WERI-Rb-1 (cell line): Measurements from ENCODE around the gene DST.

Experiments used
- DNase-seq: peaks from one replicate; pipeline ENCODE4 v3.0.0-alpha.2; 2020
- H3K27ac ChIP-seq: fragments of 250-450 bp; sonication (Bioruptor Pico); 2 replicates; pipeline ENCODE4 v1.5.1; 2020; ENCODE audit warnings: mild to moderate bottlenecking, moderate library complexity
- H3K27me3 ChIP-seq: fragments of 250-450 bp; sonication (Bioruptor Pico); 2 replicates; pipeline ENCODE4 v1.5.1; 2021; ENCODE audit warnings: mild to moderate bottlenecking, low read depth, moderate library complexity; ENCODE audit not compliant: insufficient read depth, severe bottlenecking
- H3K36me3 ChIP-seq: fragments of 250-450 bp; sonication (Bioruptor Pico); 2 replicates; pipeline ENCODE4 v1.5.1; 2020; ENCODE audit warnings: mild to moderate bottlenecking, moderate library complexity
- H3K4me3 ChIP-seq: 2 replicates; pipeline ENCODE4 v1.5.1; 2011; ENCODE audit warnings: low read depth, mild to moderate bottlenecking, control low read depth, low read length
- H3K9me3 ChIP-seq: fragments of 250-450 bp; sonication (Bioruptor Pico); 2 replicates; pipeline ENCODE4 v1.5.1; 2021; ENCODE audit warnings: mild to moderate bottlenecking, moderate library complexity; ENCODE audit not compliant: severe bottlenecking
- TF ChIP-seq, protein P1 (sequence below): IDR thresholded peaks from 2 replicates; pipeline ENCODE4 v1.5.1; 2011; ENCODE audit warnings: low read depth, mild to moderate bottlenecking, control low read depth, inconsistent platforms, low read length

DST gene

DNA sequence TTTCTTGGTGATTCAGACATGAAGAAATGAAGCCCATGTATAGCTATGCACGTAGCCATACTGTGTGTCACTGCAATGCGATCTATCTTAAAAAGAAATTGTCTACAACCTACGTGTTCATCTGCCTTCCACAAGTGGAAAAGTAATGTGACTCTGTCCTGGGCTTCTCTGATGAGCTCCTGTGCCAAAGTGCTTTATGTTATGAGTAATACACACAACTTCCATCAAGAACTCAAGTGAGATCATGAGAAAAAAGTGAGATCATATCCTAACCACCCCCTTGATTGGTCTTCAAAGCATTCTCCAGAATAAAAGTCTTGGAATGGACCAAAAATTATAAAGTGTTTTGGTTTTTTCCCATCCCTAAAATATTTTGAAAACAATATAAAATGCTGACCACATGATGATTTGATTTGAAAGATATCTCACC is 114.3 kb downstream of the DST start:
- TF ChIP-seq, protein P1, sequence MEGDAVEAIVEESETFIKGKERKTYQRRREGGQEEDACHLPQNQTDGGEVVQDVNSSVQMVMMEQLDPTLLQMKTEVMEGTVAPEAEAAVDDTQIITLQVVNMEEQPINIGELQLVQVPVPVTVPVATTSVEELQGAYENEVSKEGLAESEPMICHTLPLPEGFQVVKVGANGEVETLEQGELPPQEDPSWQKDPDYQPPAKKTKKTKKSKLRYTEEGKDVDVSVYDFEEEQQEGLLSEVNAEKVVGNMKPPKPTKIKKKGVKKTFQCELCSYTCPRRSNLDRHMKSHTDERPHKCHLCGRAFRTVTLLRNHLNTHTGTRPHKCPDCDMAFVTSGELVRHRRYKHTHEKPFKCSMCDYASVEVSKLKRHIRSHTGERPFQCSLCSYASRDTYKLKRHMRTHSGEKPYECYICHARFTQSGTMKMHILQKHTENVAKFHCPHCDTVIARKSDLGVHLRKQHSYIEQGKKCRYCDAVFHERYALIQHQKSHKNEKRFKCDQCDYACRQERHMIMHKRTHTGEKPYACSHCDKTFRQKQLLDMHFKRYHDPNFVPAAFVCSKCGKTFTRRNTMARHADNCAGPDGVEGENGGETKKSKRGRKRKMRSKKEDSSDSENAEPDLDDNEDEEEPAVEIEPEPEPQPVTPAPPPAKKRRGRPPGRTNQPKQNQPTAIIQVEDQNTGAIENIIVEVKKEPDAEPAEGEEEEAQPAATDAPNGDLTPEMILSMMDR = no peak

DNA sequence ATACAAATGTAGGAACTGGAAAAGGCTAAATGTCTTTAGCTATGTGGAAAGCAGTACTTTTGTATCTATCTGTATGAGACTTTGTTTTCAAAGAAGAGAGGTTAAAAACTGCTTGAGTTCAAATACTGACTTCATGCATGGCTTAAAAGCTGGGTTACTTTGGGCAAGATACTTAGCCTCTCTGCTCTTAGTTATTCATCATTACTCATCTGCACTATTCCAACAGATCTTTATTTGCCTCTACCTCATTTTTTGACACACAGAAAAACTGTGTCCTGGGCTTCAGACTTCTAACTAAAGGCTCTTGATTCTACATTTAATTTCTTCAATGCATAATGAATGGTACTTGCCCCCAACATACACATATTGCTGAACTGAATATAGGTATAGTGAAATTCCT is 114.8 kb downstream of the DST start:
- Histone ChIP-seq H3K36me3 (peaks cover 81% of the 10 kb centered on the region), H3K27me3 (no peaks in the 10 kb centered on the region), H3K4me3 (no peak overlapping the region)

More for the DNA sequence above, 114.3 kb downstream of the DST start:
- Histone ChIP-seq H3K27ac (no peak overlapping the region), H3K36me3 (peaks cover 79% of the 10 kb centered on the region), H3K9me3 (no peaks in the 10 kb centered on the region), H3K4me3 (no peak overlapping the region), H3K27me3 (no peaks in the 10 kb centered on the region)
- DNase-seq = no peak

DNA sequence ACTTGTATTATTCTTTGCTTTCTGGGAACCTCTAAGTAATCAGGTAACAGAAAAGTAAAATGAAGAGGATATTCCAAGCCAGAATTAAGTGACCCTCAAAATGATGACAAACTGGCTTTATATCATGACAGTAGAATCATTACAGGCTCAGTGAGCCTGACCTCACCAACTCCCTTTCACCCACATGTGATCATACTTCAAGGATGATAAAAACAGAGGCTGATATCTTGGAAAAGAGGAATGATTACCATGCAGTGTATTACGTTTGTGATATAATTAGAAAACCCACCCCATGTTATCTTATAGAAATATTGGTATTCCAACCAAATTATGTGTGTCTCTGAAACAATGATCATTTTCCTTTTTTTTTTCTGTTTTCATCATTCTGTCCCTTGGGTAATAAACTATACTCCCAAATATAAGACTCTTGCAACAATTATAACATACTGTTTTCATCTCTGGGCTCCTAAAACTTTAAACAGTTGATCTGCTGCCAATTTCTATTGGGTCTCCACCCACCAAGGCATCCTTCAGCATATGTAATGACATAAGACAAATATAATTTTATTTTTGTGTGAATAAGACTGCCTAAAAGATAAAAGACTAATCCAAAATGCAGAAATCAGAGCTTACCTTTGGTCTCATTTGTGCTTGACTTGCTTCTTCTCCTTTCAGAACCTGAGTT is 115.7 kb downstream of the DST start:
- Histone ChIP-seq H3K9me3 (no peaks in the 10 kb centered on the region), H3K27me3 (no peaks in the 10 kb centered on the region), H3K27ac (no peak overlapping the region), H3K4me3 (no peak overlapping the region), H3K36me3 (peaks cover 79% of the 10 kb centered on the region)
- DNase-seq = no peak
- TF ChIP-seq, protein P1 = no peak

More for the DNA sequence above, 114.8 kb downstream of the DST start:
- Histone ChIP-seq H3K9me3 (no peaks in the 10 kb centered on the region), H3K27ac (no peak overlapping the region)
- TF ChIP-seq, protein P1 = no peak
- no peak for DNase-seq

DNA sequence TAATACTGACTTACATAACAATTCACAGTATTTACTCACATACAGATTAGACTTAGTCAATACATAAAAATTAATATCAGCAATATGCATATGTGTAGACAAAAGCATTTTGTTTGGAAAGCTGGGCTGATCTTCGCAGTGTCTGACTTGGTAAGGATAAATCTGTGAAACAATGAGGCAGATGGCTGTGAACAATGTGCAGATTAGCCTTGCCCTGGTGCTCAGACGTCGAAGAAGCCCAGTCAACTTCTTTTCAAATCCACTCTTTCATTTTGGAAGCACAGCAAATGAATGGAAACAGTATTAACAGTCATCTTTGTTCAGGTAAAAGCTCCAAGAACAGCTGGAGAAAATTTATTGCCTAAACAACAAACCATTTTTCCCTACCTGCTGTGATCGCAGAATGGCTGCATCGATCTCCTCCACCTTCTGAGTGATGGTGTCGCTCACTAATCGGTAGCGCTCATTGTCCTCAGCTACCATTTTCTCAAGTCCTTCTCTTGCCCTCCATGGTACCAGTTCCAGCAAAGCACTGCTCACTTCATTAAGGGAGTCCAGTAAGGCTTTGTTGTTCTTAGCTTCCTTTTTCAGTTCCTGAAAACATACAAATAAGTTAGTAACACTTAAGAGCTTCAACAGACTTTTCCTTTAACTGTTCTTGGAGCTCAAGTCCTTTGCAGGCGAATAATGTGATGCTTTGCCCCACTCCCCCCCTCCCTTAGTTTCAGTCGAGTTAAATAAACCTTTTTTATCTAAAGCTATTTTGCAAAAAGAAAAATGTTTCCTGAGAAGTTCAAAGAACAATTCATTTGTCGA is 116.5 kb downstream of the DST start:
- Histone ChIP-seq H3K4me3 (no peak overlapping the region), H3K36me3 (peaks cover 71% of the 10 kb centered on the region), H3K9me3 (no peaks in the 10 kb centered on the region), H3K27me3 (no peaks in the 10 kb centered on the region), H3K27ac (peak overlapping the region; percentile 23)
- TF ChIP-seq, protein P1 = no peak
- DNase-seq = peak; percentile 52

DNA sequence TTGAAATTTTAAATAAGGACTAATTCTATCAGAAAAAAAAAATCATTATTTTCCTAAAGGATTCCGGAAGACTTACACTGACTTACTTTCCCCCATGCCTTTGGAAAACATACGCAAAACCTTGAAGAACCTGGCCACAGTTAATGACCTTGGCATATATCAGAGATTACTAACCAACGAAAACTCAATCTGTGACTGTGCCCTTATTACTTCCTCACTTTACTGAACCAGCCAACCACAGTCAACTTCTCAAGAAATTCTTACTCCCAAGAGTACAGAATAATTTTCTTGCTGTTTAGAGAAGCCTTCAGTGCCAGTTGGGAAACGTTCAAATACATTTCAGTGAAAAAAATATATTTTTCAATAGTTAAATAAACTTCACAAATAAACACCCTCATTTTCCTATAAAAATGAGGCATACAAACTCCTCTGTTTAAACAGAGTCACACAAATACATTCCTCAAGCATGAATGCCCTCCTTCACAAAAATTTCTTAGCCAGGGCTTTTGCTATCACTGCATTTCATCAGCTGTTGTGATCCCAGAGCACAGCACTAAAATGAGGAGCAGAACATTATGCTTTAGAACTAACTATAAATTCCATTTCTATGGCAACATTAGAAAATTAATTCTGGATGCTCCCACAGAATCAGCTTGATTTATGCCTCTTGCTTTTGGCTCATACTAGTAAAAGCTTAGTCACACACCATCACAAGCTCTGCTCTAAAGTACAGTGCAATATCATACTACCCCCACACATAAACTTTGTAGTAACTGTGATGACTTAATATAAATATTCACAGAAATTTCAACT is 117.6 kb downstream of the DST start:
- Histone ChIP-seq H3K27me3 (no peaks in the 10 kb centered on the region), H3K4me3 (no peak overlapping the region), H3K27ac (peak overlapping the region; percentile 23; the same call in 1 of the 2 replicates), H3K36me3 (peaks cover 62% of the 10 kb centered on the region), H3K9me3 (no peaks in the 10 kb centered on the region)
- TF ChIP-seq, protein P1 = no peak
- no peak for DNase-seq
